ENCODE data around the gene TPST1. TPM values are rescaled to one million over a fixed set of nuclear protein-coding genes. Genes with fewer than 3 reads are reported as not detected.
"Not testable (repeated sequence)": the region's sequence is repeated elsewhere in the genome, so short reads cannot be mapped to it uniquely, and the experiment has no call there.

TPST1 gene
- total RNA-seq, 1 donor from 2014 or later: 16.7 TPM

DNA sequence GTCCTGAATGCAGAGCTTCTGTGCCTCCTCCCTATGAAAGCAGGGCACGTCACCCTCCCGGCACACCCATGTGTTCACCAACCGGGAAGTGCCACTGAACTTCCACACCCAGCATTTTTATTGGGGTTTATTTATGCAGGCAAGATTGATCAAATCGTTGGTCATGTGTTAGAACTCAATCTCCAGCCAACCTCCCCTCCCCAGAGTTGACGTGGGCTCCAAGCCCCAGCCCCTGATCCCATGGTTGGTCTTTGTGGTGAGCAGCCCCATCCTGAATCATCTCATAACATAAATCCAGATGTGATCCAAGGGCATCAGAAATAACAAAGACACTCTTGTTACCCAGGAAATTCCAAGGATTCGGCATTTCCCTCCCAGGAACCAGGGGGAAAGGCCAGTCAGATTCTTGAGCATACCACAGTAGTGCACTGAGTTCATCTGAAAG lies 151.2 kb downstream of the TPST1 start:
- intact Hi-C loops (cut with DNase I): no loop called here
- TF ChIP-seq, protein P1, sequence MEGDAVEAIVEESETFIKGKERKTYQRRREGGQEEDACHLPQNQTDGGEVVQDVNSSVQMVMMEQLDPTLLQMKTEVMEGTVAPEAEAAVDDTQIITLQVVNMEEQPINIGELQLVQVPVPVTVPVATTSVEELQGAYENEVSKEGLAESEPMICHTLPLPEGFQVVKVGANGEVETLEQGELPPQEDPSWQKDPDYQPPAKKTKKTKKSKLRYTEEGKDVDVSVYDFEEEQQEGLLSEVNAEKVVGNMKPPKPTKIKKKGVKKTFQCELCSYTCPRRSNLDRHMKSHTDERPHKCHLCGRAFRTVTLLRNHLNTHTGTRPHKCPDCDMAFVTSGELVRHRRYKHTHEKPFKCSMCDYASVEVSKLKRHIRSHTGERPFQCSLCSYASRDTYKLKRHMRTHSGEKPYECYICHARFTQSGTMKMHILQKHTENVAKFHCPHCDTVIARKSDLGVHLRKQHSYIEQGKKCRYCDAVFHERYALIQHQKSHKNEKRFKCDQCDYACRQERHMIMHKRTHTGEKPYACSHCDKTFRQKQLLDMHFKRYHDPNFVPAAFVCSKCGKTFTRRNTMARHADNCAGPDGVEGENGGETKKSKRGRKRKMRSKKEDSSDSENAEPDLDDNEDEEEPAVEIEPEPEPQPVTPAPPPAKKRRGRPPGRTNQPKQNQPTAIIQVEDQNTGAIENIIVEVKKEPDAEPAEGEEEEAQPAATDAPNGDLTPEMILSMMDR (IDR thresholded peaks at IDR 0.05): no peak

DNA sequence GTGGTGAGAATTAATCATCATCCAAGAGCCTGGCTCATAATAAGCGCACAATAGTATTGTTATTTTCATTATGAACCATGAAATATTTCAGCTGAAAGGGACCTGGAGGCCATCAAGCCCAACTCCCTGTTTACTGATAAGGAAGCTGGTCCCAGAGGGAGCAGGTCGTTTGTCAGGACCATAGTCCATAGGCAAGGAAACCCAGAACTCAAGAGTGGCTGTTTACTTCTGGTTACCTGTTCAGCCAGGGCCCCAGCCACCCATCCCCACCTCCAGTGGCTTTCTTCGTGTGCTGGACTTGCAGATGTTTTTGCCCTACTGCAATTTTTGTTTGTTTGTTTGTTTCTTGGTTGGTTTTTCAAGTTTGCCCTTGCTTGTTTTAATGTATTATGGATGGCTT lies 152.0 kb downstream of the TPST1 start:
- Histone ChIP-seq H3K4me3 (no peak overlapping the region), H3K27me3 (ENCODE audit: low read depth) (no peaks in the 10 kb centered on the region), H3K4me1 (peaks cover 7% of the 10 kb centered on the region), H3K36me3 (peaks cover 4% of the 10 kb centered on the region), H3K9me3 (no peaks in the 10 kb centered on the region), H3K27ac (no peak overlapping the region)
- ATAC-seq (no peak), DNase-seq (no peak)
- intact Hi-C loops (cut with DNase I): no loop called here
- TF ChIP-seq, protein P1 (IDR thresholded peaks at IDR 0.05): no peak

More for the DNA sequence above, 151.2 kb downstream of the TPST1 start:
- H3K4me1 ChIP-seq: peaks cover 7% of the 10 kb centered on the region
- ATAC-seq: no peak
- no peaks in the 10 kb centered on the region for H3K27me3 ChIP-seq (ENCODE audit: low read depth)
- H3K36me3 ChIP-seq: peaks cover 4% of the 10 kb centered on the region
- H3K27ac ChIP-seq: no peak overlapping the region
- no peak overlapping the region for H3K4me3 ChIP-seq
- no peak for DNase-seq
- H3K9me3 ChIP-seq: no peaks in the 10 kb centered on the region

DNA sequence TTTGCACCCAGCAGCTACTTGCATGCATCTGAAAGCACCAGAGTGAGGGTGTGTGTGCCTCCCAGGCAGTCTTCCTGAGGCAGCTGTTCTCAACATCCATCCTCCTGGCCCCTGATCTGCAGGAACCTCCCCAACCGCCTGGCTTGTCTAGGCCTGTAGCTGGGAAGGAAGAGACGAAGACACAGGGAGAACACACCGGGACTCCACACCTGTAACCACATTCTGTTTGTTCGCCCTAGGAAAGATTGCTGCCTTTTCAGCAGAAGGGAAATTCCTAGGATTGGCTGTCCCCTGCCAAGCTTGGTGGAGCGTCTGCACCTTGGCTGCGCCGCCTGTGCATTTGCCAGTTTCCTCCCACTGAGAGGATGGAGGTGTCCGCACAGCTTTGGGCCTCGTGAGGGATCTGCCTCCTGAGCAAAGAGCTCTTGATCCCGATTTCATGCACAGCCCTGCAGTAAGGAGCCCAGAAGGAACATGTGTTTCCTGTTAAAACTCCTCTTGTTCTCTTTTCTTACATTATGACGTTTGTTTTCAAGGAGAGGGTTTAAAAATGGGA lies 154.6 kb downstream of the TPST1 start:
- Histone ChIP-seq H3K27ac (no peak overlapping the region), H3K4me1 (no peaks in the 10 kb centered on the region), H3K4me3 (no peak overlapping the region), H3K9me3 (no peaks in the 10 kb centered on the region), H3K27me3 (ENCODE audit: low read depth) (no peaks in the 10 kb centered on the region), H3K36me3 (peaks cover 4% of the 10 kb centered on the region)
- TF ChIP-seq, protein P1 (IDR thresholded peaks at IDR 0.05): no peak
- peak in 1 of 2 donors; percentile 30 for ATAC-seq
- intact Hi-C loops (cut with DNase I): no loop called here
- DNase-seq: no peak

DNA sequence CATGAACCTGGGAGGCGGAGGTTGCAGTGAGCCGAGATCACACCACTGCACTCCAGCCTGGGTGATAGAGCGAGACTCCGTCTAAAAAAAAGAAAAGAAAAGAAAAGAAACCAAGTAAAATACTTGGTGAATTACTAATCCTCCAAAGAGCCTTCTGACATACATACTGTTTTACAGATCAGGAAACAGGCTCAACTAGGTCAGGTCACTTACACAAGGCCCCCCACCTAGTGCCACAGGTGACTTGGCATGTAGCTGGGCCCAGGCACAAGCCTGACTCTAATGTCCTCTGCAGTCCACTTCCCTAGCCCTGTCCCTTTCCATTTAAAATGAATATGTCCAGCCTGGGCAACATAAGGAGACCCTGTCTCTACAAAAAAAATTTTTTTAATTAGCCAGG lies 157.0 kb downstream of the TPST1 start:
- ATAC-seq (no peak), DNase-seq (no peak)
- H3K4me1 ChIP-seq: no peaks in the 10 kb centered on the region
- H3K27me3 ChIP-seq (ENCODE audit: low read depth): no peaks in the 10 kb centered on the region
- peaks cover 3% of the 10 kb centered on the region for H3K36me3 ChIP-seq
- intact Hi-C loops (cut with DNase I): no loop called here
- H3K4me3 ChIP-seq: no peak overlapping the region
- TF ChIP-seq, protein P1 (IDR thresholded peaks at IDR 0.05): no peak
- H3K27ac ChIP-seq: no peak overlapping the region
- no peaks in the 10 kb centered on the region for H3K9me3 ChIP-seq

DNA sequence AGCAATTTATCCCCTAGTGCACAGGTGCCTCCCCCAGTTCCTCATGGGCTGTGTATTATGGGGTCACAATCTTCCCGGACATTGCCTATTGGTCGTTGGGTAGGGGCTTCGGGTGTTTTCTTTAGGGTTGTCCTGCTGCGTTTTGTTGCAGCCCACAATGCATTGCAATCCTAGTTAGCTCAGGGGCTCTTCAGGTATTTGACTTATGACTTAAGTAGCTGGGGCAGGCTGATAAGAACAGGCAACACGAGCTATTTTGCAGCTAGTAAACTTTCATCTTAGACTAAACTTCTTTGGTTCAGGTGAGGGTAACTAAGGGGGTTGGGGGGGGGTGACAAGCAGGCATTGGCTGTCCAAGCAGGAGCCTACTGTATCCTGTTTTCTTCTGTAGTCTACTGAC lies 158.5 kb downstream of the TPST1 start:
- Histone ChIP-seq H3K36me3 (no peaks in the 10 kb centered on the region), H3K9me3 (no peaks in the 10 kb centered on the region), H3K4me1 (no peaks in the 10 kb centered on the region), H3K4me3 (no peak overlapping the region), H3K27ac (no peak overlapping the region), H3K27me3 (ENCODE audit: low read depth) (no peaks in the 10 kb centered on the region)
- DNase-seq (no peak), ATAC-seq (peak in 1 of 2 donors; percentile 72)
- TF ChIP-seq, protein P1 (IDR thresholded peaks at IDR 0.05): no peak
- intact Hi-C loops (cut with DNase I): no loop called here

DNA sequence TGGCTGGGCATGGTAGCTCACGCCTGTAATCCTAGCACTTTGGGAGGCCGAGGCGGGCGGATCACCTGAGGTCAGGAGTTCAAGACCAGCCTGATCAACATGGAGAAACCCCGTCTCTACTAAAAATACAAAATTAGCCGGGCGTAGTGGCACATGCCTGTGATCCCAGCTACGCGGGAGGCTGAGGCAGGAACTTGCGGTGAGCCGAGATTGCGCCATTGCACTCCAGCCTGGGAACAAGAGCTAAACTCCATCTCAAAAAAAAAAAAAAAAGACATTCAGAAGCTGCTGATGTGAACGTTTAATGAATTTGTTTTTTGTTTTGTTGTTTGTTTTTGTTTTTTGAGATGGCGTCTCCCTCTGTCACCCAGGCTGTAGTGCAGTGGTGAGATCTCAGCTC lies 159.9 kb downstream of the TPST1 start:
- intact Hi-C loops (cut with DNase I); H3K4me3 ChIP-seq; H3K4me1 ChIP-seq; H3K27me3 ChIP-seq (ENCODE audit: low read depth); H3K9me3 ChIP-seq; H3K27ac ChIP-seq; H3K36me3 ChIP-seq: not testable (repeated sequence)
- DNase-seq: peak; percentile 62
- peak in 1 of 2 donors; percentile 47 for ATAC-seq
